T-helper 22 cell (primary cell): Measurements from ENCODE around the gene TNFRSF8.
A peak's percentile ranks its signal among the peaks of the same experiment; 100 is the strongest.

ENCODE experiments used
- DNase-seq: peaks from one replicate; pipeline ENCODE4 v3.0.0-alpha.2; 2020; ENCODE audit warnings: low read depth

Gene TNFRSF8

GRCh38 chr1:12121212-12122003 lies 58.3 kb downstream of the TNFRSF8 start:
- DNase-seq: no peak

DNA sequence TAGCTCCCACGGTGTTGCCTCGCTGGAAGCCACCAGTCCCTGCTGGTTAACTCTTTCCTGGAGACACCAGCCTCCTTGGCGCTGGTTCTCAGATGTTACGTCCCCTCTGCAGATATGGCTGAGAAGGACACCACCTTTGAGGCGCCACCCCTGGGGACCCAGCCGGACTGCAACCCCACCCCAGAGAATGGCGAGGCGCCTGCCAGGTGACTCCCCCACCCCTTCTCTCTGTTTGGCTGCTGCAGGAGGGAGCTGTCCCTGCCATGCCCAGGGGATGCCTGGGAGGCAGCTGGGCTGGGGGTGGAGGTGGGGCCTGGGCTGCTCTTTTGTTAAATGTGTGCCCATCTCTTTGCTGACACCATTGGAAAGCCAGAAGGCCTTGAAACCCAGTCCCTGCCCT lies 60.1 kb downstream of the TNFRSF8 start:
- no peak for DNase-seq

GRCh38 chr1:12124693-12125421 lies 61.8 kb downstream of the TNFRSF8 start:
- DNase-seq: peak; percentile 51

GRCh38 chr1:12125422-12126355 lies 62.6 kb downstream of the TNFRSF8 start:
- DNase-seq: no peak

DNA sequence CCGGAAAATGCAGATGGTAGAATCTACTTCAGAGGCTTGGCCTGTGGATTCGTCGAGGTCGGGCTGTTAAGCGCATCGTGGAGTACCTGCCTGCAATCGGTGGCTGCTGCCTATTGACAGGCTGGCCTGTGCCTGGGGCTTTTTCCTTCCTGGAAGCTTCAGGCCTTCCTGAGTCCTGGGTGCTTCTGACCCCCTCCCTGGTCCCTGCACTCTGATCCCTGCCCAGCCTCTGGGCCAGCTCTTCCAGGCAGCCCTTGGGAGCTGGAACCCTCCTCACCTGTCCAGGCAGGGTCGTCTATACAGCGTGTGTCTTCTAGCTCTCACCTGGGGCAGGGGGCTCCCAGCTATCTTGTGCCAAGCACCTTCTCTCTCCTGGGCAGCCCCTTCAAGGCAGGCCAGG lies 63.7 kb downstream of the TNFRSF8 start:
- DNase-seq: no peak

DNA sequence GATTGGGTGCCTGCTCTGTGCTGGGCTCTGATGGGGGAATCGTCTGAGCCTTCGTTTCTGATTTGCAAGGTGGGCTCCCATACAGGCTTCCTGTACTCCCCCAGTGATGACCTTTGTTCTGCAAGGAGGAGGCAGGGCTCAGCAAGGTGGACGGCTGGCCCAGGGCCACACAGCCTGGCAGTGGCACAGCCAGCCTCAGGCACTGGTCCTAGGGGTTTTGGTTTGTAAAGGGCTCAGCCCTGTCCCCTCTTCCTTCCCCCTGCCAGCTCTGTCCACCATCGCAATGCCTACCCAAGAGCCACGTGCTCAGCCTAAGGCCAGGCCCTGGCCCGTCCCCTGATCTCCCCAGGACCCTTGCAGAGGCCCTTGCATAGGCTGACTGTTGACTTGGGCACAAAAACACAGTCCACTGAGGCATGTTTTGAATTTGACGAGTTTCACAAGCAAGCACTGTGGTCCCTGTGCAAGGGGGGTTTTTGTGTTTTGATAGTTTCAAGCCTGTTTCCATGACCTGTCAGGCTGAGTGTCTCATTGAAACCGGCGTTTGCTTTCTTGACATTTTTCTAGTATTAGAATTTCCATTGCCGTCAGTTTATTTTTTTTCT lies 64.2 kb downstream of the TNFRSF8 start:
- no peak for DNase-seq

DNA sequence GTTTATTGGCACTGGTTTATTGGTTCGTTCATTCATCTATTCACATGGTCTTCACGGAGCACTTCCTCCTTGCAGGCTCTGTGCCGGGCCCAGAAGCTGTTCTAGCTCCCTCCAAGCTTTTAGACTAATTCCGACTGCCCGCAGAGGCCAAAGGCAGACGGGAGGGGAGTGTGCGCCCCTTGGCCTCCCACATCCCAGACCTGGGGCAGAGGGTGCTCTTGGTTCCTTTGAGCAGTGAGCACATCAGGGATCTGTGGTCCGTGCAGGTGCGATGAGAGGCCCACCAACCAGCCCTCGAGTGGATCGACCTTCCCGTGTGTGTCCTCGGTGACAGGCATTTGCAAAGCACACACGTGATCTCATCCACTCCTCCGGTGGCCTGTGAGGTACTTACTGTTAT lies 65.0 kb downstream of the TNFRSF8 start:
- DNase-seq: no peak

- DNase-seq: no peak
Observed at GRCh38 chr1:12129624-12130023, 66.5 kb downstream of the TNFRSF8 start.

DNA sequence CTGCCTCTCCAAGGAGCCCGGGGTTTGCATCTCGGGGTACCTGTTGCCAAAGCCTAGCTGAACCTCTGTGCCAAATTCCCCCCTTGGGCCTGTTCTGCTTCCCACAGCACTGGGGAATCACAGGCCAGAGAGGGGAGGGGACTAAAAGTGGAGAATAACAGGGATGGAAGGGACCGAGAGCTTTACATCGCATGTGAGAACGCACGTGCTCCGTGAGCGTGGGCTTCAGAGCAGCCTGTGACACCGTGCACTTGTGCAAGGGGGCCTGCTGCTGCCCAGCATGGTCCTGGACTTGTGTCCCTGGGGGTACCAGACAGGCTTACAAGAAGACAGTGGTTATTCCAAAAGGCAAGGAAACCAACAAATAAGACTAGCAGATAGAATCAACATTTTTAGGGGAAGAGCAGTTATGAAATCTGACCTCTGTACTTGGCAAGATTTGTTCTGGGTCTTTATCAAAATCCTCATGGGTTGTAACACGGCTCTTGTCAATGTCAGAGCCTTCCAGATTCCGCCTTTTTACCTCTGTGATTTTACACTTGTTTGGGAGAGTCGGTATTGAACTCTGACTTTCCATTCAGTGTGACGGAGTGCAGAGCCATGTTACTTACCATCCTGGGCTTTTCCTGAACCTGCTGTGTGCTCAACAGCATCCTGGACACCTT lies 67.5 kb downstream of the TNFRSF8 start:
- no peak for DNase-seq

- no peak for DNase-seq
Observed at GRCh38 chr1:12132078-12132477, 69.0 kb downstream of the TNFRSF8 start.

DNA sequence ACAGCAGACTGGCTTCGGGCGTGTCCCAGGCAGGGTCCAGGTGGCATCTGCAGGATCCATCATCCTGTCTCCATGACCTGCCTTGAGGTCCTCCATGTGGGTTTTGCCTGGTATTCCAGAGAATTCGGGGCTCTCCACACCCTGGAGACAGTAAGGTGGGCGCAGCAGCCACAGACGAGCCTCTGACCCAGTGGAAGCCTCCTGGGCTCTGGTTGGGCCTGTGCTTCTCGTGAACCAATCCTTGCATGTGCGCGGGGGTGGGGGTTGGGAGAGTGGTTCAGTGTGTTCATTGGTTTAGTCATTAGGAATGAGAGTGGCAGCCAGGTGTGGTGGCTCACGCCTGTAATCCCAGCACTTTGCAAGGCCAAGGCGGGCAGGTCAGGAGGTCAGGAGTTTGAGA lies 71.6 kb downstream of the TNFRSF8 start:
- no peak for DNase-seq

GRCh38 chr1:12135612-12136011 lies 72.5 kb downstream of the TNFRSF8 start:
- DNase-seq: no peak

GRCh38 chr1:12136916-12137610 lies 74.0 kb downstream of the TNFRSF8 start:
- no peak for DNase-seq

DNA sequence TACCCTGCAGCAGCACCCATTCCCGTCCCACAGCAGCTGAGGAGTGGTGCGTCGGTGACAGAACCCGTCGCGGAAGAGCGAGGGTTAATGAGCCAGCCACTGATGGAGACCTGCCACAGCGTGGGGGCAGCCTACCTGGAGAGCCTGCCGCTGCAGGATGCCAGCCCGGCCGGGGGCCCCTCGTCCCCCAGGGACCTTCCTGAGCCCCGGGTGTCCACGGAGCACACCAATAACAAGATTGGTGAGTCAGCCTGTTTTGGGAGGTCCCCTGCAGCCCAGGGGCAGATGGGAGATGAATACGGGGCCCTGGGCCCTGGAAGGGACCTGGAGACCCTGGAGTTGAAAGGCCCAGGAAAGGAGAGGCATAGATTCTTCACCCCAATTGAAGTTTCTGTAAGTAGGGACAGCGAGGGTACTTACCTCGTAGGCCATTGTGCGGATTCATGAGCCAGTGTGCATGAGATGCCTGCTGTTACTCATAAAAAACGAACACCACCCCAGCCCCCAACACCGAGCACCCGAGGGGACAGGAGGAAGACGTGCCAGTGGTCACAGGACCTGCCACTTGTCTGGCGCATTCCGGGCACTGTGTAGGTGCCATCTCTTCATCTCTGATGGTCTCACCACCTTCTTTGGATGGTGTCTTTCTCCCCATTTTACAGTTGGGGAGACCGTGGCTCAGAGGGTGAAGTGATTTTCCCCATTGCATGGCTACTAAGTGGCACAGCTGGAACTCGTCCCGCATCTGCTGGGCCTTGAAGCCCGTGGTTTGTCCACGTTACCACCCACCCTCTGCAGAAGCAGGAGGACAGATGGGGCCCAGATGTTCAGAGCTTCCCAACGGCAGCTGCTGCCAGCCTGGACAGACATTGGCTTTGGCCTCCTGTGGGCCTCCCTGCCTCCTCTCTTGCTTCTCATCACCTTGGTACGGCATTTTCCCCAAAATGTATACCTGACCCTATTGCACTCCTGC lies 75.4 kb downstream of the TNFRSF8 start:
- no peak for DNase-seq

GRCh38 chr1:12140016-12140415 lies 76.9 kb downstream of the TNFRSF8 start:
- no peak for DNase-seq

DNA sequence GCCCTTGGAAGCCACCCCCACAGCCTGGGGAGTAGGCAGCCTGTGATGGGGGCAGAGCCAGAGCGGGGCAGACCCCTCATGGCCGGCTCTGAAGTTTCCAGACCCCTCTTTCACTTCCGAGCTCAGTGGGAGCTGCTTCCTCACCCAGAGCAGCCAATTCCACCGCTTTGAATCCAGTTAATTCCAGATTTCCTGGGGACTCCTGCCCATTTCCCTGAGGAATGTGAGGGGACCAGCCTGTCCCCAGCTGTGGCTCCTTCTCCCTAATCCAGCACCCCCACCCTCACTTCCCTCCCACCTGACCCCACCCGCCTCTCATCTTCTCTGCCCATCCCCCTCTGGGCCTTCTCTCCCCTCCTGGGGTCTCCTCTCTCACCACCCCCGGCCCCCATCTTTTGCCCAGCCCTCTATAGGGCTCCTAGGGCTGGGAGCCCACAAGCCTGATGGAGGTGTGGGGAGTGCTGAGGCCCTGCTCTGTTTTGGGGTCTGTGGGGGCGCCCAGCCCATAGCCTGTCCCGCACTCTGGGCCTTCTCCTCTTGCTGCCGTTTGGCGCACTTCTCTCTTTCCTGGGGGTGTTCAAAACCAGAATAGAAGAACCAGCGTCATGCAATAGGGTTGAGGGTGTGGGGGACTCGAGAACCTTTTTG lies 77.5 kb downstream of the TNFRSF8 start:
- DNase-seq: no peak

DNA sequence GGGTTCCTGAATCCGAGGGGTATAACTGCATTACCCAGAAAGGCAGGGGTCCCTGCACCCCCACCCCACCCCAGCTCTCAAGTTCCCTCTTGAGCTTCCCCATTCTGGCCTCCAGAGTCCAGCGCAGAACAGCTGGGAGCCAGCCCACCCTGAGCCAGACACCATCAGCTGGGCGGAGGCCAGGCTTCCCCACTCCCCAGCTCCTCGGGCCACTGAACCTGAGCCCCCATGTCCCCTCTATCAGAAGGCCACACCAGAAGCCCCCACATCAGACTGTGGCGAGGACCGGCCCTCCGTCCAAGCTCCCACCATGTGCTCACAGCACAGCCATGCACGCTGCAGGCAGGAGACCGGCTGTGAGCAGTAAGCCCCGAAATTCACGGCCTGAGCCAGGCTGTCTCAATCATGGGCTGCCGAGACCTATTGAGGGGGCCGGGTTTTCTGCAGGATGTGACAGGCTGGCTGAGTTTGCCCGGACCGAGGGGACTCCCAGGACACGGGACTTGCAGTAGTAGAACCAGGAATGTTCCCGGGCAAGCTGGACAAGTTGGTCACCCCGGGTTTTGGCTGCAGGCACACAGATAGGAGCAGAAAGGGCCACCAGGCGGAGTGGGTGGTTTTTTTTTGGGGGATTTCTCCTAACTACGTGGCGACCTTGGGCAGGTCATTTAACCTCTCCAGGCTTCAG lies 78.2 kb downstream of the TNFRSF8 start:
- DNase-seq: no peak

GRCh38 chr1:12142141-12142823 lies 79.2 kb downstream of the TNFRSF8 start:
- no peak for DNase-seq
